HepG2 (cell line): ENCODE data around the gene ZMIZ1. TPM values are rescaled to one million over a fixed set of nuclear protein-coding genes. Genes with fewer than 3 reads are reported as not detected.

Source experiments
- ISX ChIP-seq: sonication (generic); formaldehyde crosslinking; conservative IDR thresholded peaks from 2 replicates; pipeline ENCODE4 v1.5.0; 2020; ENCODE audit warnings: missing genetic modification reagents
- KLF13 ChIP-seq: sonication (generic); formaldehyde crosslinking; IDR thresholded peaks from 2 replicates; pipeline ENCODE4 v1.4.0; 2020; ENCODE audit warnings: mild to moderate bottlenecking, missing genetic modification reagents
- POLR2AphosphoS5 ChIP-seq: IDR thresholded peaks from 2 replicates; pipeline ENCODE4 v1.6.1; 2012; ENCODE audit warnings: low read depth, low read length
- SOX13 ChIP-seq, 3 experiments: fragments of 450-650 bp in 1 of 3; sonication (generic) in 1 of 3; formaldehyde crosslinking in 1 of 3; IDR thresholded peaks in 2 of 3; conservative IDR thresholded peaks in 1 of 3; 2 replicates each; pipeline versions ENCODE4 v1.5.0 to v1.6.1; 2016 to 2020; ENCODE audit warnings: antibody characterized with exemption in 1 of 3, mild to moderate bottlenecking in 1 of 3, missing compliant biosample characterization in 1 of 3, missing genetic modification reagents in 1 of 3, moderate library complexity in 1 of 3
- YY1 ChIP-seq: IDR thresholded peaks from 2 replicates; pipeline ENCODE4 v1.6.1; 2011; ENCODE audit warnings: low read length, low read depth, moderate library complexity, mild to moderate bottlenecking; ENCODE audit not compliant: insufficient read depth, insufficient replicate concordance
- ZFP37 ChIP-seq: sonication (generic); formaldehyde crosslinking; IDR thresholded peaks from 2 replicates; pipeline ENCODE4 v1.4.0; 2020; ENCODE audit warnings: missing genetic modification reagents, borderline replicate concordance
- ZNF10 ChIP-seq: sonication (generic); formaldehyde crosslinking; IDR thresholded peaks from 2 replicates; pipeline ENCODE4 v1.4.0; 2020; ENCODE audit warnings: mild to moderate bottlenecking, low read depth, missing genetic modification reagents, borderline replicate concordance
- ZNF296 ChIP-seq: sonication (generic); formaldehyde crosslinking; conservative IDR thresholded peaks from 2 replicates; pipeline ENCODE4 v1.5.0; 2020; ENCODE audit warnings: mild to moderate bottlenecking, missing genetic modification reagents
- ZNF337 ChIP-seq: sonication (generic); formaldehyde crosslinking; IDR thresholded peaks from 2 replicates; pipeline ENCODE4 v1.5.1; 2020; ENCODE audit warnings: missing genetic modification reagents, low read depth, mild to moderate bottlenecking, borderline replicate concordance
- ZNF652 ChIP-seq: IDR thresholded peaks from 2 replicates; pipeline ENCODE4 v1.6.1; 2016; ENCODE audit warnings: low read depth, borderline replicate concordance
- polyA plus RNA-seq, 8 experiments: library from polyadenylated mRNA; depleted of rRNA in 3 of 8; stranded (reverse) in 7 of 8; unstranded in 1 of 8; fragments of >200 nt; fragmentation: Illumina TruSeq in 4 of 8; extraction: Trizol in 4 of 8; gene quantifications; 2 replicates each; pipeline versions ENCODE4 v1.2.1 to v1.2.3, GENCODE V29; 2011 to 2016; ENCODE audit warnings: low read depth in 4 of 8, missing spikeins in 1 of 8, mixed read lengths in 1 of 8; ENCODE audit not compliant: insufficient read depth in 1 of 8
- total RNA-seq, 5 experiments: library from RNA; depleted of rRNA; stranded (reverse); fragments of >200 nt; fragmentation: Illumina TruSeq; extraction: Trizol; gene quantifications; 2 replicates each; pipeline ENCODE4 v1.2.3, GENCODE V29; 2016; ENCODE audit warnings: low read depth in 1 of 5
- TF ChIP-seq, protein P1 (sequence below): sonication (generic); formaldehyde crosslinking; IDR thresholded peaks from 2 replicates; pipeline ENCODE4 v1.8.1; 2023; ENCODE audit warnings: mild to moderate bottlenecking, missing genetic modification reagents, borderline replicate concordance
- TF ChIP-seq, protein P2 (sequence below): sonication (generic); formaldehyde crosslinking; IDR thresholded peaks from 2 replicates; pipeline ENCODE4 v1.5.1; 2020; ENCODE audit warnings: mild to moderate bottlenecking, missing genetic modification reagents, borderline replicate concordance
- TF ChIP-seq, protein P3 (sequence below): sonication (generic); formaldehyde crosslinking; IDR thresholded peaks from 2 replicates; pipeline ENCODE4 v1.4.0; 2020; ENCODE audit warnings: low read depth, mild to moderate bottlenecking, missing genetic modification reagents
- TF ChIP-seq, protein P4 (sequence below): sonication (generic); formaldehyde crosslinking; IDR thresholded peaks from 2 replicates; pipeline ENCODE4 v1.9.0; 2021; ENCODE audit warnings: missing genetic modification reagents, mild to moderate bottlenecking, borderline replicate concordance
- TF ChIP-seq, protein P5 (sequence below): sonication (generic); formaldehyde crosslinking; IDR thresholded peaks from 2 replicates; pipeline ENCODE4 v1.5.0; 2020; ENCODE audit warnings: missing genetic modification reagents
- TF ChIP-seq, protein P6 (sequence below): sonication (generic); formaldehyde crosslinking; IDR thresholded peaks from 2 replicates; pipeline ENCODE4 v1.5.0; 2020; ENCODE audit warnings: missing genetic modification reagents, mild to moderate bottlenecking, borderline replicate concordance

The ZMIZ1 gene
- total and polyA plus RNA-seq, 2 of the 13 experiments (the other 11 are each of a cell fraction or from before 2014, with no cell fraction given), result 5.3 to 10.2 TPM

DNA sequence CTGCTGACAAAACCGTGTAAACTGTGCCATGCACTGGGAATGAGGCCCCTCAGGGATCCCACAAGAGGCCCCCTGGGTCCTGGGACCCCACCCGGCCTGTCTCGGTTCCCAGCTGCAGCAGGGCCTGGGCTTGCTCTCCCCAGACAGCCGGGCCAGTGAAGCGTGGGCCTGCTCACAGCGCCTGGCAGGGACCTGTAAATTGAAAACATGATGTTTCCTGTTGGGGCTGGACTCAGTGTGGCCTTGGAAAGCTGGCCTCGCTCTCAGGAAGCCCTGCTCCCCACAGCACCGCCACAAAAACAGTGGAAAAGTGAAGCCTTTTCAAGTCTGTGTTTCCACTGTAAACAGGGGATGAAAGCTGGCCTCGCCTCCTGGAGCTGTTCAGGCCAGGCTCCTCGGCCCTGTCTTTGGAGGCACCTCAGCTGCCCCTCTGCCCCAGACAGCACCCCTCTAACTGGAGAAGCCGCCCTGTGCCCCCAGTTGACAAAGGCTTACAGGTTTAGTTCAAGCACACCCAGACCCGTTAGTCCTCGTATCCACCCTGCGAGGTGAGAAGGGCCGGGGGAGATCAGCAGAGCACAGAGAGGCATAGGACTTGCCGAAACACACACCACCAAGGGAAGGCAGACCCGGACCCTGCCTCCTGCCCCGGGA lies 108.3 kb downstream of the ZMIZ1 start (continued):
- TF ChIP-seq ZNF10 (no peak), ZNF652 (CRISPR knock-in tag) (no peak), ZNF337 (CRISPR knock-in tag) (no peak), SOX13 (IDR thresholded peaks at IDR 0.05) (no peak), SOX13 (CRISPR knock-in tag; conservative IDR thresholded peaks at IDR 0.05 in 1 of 2, IDR thresholded peaks at IDR 0.05 in 1 of 2) (peak in 1 of 2 experiments; percentile 45; a peak in 1 of 4 replicates), KLF13 (no peak), ZNF296 (no peak), POLR2AphosphoS5 (no peak), ISX (CRISPR knock-in tag) (no peak), YY1 (no peak), ZFP37 (CRISPR knock-in tag) (peak; percentile 46; the same call in 1 of the 2 replicates)
- TF ChIP-seq, protein P1, sequence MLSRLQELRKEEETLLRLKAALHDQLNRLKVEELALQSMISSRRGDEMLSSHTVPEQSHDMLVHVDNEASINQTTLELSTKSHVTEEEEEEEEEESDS (CRISPR knock-in tag), result no peak
- TF ChIP-seq, protein P2, sequence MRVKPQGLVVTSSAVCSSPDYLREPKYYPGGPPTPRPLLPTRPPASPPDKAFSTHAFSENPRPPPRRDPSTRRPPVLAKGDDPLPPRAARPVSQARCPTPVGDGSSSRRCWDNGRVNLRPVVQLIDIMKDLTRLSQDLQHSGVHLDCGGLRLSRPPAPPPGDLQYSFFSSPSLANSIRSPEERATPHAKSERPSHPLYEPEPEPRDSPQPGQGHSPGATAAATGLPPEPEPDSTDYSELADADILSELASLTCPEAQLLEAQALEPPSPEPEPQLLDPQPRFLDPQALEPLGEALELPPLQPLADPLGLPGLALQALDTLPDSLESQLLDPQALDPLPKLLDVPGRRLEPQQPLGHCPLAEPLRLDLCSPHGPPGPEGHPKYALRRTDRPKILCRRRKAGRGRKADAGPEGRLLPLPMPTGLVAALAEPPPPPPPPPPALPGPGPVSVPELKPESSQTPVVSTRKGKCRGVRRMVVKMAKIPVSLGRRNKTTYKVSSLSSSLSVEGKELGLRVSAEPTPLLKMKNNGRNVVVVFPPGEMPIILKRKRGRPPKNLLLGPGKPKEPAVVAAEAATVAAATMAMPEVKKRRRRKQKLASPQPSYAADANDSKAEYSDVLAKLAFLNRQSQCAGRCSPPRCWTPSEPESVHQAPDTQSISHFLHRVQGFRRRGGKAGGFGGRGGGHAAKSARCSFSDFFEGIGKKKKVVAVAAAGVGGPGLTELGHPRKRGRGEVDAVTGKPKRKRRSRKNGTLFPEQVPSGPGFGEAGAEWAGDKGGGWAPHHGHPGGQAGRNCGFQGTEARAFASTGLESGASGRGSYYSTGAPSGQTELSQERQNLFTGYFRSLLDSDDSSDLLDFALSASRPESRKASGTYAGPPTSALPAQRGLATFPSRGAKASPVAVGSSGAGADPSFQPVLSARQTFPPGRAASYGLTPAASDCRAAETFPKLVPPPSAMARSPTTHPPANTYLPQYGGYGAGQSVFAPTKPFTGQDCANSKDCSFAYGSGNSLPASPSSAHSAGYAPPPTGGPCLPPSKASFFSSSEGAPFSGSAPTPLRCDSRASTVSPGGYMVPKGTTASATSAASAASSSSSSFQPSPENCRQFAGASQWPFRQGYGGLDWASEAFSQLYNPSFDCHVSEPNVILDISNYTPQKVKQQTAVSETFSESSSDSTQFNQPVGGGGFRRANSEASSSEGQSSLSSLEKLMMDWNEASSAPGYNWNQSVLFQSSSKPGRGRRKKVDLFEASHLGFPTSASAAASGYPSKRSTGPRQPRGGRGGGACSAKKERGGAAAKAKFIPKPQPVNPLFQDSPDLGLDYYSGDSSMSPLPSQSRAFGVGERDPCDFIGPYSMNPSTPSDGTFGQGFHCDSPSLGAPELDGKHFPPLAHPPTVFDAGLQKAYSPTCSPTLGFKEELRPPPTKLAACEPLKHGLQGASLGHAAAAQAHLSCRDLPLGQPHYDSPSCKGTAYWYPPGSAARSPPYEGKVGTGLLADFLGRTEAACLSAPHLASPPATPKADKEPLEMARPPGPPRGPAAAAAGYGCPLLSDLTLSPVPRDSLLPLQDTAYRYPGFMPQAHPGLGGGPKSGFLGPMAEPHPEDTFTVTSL (CRISPR knock-in tag), result peak; percentile 51; the same call in 1 of the 2 replicates
- TF ChIP-seq, protein P3, sequence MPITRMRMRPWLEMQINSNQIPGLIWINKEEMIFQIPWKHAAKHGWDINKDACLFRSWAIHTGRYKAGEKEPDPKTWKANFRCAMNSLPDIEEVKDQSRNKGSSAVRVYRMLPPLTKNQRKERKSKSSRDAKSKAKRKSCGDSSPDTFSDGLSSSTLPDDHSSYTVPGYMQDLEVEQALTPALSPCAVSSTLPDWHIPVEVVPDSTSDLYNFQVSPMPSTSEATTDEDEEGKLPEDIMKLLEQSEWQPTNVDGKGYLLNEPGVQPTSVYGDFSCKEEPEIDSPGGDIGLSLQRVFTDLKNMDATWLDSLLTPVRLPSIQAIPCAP (CRISPR knock-in tag), result no peak
- TF ChIP-seq, protein P4, sequence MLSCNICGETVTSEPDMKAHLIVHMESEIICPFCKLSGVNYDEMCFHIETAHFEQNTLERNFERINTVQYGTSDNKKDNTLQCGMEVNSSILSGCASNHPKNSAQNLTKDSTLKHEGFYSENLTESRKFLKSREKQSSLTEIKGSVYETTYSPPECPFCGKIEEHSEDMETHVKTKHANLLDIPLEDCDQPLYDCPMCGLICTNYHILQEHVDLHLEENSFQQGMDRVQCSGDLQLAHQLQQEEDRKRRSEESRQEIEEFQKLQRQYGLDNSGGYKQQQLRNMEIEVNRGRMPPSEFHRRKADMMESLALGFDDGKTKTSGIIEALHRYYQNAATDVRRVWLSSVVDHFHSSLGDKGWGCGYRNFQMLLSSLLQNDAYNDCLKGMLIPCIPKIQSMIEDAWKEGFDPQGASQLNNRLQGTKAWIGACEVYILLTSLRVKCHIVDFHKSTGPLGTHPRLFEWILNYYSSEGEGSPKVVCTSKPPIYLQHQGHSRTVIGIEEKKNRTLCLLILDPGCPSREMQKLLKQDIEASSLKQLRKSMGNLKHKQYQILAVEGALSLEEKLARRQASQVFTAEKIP (CRISPR knock-in tag), result no peak
- TF ChIP-seq, protein P5, sequence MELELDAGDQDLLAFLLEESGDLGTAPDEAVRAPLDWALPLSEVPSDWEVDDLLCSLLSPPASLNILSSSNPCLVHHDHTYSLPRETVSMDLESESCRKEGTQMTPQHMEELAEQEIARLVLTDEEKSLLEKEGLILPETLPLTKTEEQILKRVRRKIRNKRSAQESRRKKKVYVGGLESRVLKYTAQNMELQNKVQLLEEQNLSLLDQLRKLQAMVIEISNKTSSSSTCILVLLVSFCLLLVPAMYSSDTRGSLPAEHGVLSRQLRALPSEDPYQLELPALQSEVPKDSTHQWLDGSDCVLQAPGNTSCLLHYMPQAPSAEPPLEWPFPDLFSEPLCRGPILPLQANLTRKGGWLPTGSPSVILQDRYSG, result no peak
- TF ChIP-seq, protein P6, sequence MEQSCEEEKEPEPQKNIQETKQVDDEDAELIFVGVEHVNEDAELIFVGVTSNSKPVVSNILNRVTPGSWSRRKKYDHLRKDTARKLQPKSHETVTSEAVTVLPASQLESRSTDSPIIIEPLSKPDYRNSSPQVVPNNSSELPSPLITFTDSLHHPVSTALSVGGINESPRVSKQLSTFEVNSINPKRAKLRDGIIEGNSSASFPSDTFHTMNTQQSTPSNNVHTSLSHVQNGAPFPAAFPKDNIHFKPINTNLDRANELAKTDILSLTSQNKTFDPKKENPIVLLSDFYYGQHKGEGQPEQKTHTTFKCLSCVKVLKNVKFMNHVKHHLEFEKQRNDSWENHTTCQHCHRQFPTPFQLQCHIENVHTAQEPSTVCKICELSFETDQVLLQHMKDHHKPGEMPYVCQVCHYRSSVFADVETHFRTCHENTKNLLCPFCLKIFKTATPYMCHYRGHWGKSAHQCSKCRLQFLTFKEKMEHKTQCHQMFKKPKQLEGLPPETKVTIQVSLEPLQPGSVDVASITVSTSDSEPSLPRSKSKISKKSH (CRISPR knock-in tag), result 0 out of 2 replicates have a peak, but pooled peaks have one; percentile 56
